ENCODE results near the gene WSCD1.

The WSCD1 gene

DNA sequence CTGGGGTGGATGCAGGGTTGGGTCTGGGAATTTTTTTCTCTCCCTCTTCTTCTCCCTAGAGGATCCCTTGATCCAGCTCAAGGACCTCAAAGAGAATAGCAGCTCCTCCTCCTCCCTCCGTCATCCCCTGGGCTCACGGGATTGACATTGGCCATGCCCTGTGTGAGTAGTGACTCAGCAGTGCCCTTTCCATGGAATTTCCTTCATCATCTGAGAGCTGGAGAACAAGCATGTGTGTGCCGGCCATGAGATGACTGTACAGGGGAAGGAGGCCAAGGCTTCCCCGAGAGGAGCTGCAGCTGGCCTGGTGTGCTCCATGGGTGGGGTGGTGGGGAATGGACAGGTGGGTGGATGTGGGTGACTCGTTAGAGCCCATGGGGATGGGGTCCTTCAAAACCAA is 8.9 kb upstream of the WSCD1 start:
- no peak for DNase-seq

DNA sequence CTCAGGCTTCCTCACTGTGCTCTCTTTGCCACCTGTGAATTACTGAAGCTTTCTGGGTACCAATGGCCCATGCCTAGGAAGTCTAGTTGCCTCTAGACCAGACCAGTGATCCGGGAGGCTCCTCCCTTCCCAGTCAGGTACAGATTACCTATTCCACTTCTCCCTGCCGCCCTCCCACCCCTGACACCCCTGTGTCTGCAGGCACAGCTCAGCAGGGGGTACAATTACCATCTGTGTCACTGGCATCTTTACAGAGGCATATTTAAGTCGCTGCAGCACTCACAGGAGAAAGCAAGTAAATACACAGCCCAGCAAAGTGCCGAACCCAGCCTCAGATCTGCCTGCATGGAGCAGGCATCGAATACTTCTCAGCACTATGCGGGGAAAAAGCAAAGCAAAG is 5.3 kb upstream of the WSCD1 start:
- no peak for DNase-seq

DNA sequence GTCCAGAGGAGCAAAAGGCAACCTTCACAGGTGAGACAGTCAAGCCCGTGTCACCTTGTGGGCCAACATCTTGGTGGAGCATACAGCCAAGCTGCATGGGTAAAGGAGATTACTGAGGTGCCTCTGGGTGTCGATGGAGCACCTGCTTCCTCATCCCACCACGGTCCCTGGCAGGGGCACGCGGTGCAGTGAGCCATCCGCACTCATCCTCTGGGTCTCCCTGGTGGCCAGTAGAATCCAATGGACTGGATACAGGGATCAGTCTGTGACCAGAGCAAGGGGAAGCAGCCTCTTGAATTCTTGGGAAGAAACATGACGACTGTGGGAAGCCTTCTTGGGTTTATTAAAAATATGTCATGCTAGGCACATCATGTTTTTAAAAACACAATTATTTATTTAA is 4.8 kb upstream of the WSCD1 start:
- DNase-seq, result no peak

DNA sequence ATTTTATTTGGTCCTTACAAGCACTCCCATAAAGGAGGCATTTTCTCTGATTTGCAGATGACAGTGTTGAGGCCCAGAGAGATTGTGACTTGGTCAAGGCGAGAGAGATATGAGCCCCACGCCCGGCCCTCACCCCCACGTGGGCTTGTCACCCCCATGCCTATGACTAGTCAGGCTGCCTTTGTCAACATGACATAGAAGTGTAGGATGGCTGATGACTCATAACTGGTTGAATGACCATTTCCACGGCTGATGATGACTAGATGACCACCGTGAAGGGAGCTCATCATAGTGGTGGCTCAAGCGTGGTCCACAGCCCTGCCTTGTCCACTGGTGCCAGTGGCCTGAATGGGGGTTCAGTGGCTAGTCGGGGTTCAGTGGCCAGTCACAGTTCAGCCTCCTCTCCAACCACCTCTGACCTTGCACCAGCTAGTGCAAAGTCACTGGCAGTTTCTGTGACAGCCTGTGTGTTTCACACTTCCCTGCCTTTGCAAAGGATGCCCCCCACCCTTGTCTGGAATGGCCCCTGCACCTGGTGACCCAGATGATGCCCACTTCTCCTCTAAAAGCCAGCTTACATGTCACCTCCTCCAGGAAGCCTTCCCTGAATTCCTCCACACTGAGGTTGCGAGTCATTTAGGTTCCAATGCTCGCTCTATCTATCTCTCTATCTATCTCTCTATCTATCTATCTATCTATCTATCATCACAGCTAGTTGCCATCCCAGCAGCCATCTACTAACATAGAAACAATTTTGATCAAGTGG is 3.8 kb upstream of the WSCD1 start:
- DNase-seq, result no peak

DNA sequence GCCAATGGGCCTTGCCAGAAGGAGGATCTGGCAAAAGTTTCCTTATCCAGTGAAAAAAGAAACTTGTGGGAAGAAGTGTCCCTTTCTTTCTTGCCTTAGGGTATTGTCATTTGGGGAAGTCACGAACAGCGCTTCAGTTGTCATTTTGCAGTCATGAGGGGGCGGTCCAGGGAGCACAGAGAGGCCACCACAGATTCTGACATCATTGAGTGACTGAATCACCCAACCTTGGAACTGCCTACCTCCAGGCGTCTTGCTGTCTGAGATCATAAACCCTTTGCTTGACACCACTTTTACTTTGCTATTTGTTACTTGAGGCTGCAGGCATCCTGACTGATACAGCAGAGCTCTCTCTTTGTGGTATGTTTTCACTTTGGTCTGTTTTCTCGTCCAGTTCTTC is 3.1 kb upstream of the WSCD1 start:
- DNase-seq, result no peak

DNA sequence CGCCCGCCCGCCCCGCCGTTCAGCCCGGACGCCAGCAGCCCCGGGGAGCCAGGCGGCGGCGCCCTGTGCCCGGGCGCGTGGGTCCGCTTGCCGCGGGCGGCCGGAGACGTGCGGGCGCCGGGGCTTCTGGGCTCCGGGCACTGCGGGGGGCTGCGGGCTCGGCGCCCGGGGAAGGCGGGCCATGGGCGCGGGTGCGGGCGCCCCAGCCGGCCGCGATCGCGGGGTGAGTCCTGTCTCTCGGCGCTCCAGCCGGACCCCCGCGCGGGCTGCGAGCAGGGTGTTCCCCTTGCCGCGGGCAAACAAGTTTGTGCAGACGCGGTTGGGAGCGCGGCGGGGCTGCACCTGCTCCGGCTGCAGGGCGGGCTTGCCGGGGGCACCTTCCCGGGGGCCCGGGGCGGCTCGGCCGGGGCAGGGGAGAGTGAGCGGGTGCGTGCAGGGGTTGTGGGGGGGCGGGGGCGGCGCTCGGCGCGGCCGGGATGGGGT is 292 bp downstream of the WSCD1 start:
- no peak for DNase-seq

DNA sequence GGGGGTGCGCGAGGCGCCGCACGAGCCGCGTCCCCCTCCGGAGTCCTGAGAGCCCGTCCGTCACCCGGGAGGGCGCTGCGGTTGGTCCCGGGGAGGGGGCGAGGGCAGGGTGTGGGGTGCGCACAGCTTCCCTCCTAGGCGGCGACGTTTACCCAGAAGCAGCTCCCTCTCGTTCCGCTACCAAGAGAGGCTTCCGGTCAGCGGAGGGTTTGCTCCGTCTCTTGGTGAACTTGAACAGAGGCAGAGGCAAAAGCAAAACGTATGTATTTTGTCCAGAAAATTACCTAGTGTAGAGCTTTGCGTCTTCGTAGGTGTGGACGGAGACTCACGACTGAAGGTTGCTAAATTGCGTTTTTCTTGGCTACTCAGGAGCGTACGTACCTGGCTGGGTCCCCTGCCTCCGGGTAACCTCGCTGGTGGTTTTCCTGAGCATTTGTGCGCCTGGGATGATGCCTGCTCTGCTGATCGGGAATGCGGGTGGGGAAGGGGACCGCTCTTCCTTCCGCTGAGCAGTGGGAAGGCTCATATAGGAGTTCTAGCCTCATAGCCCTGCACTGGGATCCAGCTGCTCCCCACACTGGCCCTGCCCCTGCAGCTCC is 833 bp downstream of the WSCD1 start:
- DNase-seq, result no peak

DNA sequence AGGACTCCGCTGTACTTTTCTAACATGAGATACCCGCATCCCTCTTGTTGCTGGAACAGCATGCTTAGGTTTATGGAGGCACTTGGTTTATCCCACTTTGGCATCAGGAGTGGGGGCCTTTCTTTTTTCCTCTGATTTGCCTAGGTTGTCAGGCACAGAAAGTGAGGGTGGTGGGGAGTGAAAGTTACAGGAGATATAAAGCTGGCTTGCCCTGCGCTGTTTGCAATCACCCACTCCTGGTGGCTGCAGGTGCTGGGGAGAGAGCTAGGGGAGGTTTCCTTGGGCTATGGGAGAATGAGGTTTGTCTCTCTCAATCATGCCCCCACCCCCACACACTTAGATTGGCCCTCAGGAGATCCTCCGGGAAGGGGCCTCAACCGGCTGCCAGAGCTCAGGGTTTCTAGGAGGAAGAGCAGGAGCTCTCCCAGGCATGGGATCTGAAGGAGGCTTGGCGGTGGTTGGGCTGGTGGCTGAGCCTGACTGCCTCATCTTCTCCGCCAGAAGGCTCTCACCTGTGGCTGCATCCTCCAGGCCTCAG is 1.4 kb downstream of the WSCD1 start:
- DNase-seq, result no peak

DNA sequence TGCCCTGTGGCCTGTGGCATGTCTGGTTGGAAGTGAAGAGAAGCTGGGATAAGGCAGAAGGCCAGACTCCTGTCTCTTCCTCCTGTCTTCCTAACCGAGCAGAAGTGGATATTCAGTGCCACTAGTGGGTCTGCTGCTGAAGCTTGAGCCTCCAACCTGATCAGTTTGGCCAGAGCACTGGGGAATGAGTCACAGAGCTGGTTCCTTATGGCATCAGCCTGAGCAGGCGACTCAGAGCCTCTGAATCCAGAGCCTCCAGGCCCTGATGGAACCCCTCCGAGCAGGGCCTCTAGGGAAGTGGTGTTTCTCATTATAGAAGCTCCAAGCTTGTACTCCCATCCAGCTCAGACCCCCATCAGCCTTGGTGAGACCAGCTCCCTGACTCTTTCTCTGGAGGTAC is 2.0 kb downstream of the WSCD1 start:
- DNase-seq, result no peak

DNA sequence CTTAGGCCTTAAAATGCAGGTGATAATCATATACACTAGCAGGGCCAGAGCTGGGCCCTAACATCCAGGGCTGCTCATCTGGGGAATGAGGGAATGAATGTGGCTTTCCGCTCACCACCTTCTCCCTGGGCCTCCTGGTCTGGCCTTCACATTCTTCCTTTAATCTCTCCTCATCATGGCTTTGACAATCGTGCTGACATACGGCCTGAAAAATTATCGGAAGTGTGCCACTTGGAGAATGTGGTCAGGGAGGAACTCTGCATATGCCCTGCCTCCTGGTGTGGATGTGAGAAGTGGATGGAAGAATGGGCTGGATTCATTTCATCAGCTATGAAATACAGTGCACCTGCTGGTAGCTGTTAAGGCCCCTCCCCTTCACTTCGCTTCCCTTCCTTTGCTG is 2.4 kb downstream of the WSCD1 start:
- no peak for DNase-seq

DNA sequence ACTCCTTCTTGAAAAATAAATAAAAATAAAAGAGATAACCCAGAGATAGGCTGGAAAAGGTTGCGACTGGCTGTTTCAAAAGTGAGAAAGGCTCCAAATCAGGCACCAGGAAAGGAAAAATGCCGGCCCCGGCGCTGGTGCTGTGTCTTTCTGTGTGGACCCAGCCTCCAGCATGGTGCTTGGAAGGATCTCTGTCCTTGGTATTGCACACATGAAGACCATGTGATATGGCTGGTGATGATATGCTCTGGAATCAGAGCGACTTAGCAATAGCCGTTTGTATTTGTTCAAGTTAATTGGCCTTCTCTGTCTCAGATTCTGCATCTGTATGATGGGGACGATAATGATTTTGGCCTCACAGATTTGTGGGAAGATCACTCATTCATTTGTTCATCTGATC is 3.4 kb downstream of the WSCD1 start:
- no peak for DNase-seq

DNA sequence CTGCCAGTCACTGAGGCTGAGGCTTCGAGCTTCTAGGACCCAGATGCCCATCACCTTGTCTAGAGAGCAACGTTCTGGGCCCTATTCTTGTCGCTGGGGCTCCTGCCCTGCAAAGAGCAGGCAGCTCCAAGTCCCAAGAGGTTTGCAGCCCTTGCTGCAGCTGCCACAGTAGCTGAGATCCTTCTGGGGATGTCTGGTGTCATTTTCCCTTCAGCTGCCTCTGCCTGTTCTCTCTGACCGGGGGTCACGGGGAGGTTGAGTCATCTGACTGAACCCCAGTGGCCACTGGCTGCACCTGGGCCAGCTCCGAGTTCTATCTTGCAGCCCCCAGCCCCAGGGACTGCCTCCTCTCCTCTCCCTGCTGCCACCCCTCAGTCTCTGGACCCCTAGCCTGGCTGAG is 4.9 kb downstream of the WSCD1 start:
- DNase-seq, result peak; percentile 80

DNA sequence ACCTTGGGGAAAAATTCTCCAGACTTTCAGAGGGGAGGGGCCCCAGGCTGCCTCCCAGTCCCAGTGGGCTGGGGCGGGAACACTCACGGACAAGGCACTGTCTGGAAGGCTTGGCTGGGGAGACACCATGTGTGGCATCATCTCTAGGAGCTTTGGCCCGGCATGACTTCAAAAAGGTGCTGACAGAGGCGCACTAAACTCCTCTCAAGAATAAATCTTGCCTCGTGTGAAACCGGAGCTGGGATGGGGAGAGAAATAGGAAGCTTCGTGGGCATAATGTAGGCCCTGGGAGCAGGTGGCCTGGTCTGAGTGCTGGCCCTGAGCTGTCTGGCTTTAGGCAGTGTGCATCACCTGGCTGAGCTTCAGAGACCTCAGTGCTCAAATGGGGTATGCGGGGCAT is 5.7 kb downstream of the WSCD1 start:
- DNase-seq, result no peak

DNA sequence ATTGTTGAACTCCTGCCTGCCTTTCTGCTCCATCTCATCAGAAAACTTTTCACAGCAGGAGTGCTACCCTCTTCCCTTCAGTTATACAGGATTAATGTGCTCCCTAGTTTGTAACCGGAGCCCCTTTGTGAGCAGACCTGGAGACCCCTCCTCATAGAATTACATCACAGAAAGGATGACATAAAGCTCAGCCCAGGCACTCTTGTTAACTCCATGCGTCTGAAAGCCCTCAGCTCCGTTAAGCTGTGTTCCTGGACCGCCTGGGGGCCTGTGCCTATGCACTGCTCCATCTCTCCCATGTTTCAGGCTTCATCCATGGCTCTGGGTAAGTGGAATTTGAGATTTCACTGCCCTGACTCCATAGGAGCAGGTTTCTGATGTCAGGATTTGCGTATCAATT is 7.6 kb downstream of the WSCD1 start:
- no peak for DNase-seq

DNA sequence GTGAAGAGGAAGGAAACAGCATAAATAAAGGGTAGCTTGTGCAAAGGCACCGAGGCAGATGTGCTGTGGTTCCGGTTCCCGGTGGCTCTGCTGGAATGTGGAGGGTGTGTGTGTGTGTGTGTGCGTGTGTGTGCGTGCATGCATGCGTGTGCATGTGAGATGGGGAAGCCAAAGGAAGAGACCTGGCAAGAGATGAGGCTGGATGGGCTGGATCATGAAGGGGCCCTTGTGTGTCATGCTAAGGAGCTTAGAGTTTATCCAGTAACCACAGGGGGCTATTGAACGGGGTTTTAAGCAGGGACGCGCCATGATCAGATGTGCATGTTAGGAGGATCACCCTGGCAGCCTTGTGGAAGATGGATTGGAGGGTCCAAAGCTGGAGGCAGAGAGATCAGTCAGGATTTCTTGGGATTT is 8.3 kb downstream of the WSCD1 start:
- DNase-seq, result no peak

DNA sequence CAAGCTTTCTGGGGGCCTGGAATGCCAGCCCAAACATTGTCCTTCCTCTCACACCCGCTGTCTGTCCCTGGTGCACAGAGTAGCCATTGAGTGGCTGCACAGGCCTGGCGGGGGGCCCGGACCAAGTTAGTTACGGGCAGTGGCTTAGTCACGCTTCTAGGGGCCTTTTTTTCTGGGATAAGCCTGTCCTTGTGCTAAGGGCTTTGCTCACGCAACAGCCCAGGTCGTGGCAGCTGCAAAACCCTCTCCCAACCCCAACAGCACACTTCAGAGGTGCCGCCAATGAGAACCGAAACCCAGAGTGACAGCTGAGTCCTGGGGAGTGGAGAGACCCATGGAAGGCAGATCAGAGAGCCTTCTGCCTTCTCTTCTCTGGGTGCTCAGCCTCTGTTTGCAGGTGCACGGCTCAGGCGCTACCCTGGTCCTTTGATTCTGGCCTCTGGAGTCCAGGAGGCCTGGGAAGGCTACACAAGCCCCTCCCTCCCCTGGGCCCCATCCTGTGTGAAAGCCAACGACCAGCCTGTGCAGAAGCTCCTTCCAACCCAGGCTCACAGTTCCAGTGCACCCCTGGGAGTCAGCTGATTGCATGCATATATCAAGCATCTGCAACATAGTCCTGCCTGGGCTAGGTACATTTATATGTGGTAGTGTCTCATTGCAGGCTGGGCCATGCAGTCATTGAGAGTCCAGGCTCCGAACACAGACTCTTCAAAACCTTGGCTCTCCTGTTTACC is 9.1 kb downstream of the WSCD1 start:
- DNase-seq, result peak; percentile 84

DNA sequence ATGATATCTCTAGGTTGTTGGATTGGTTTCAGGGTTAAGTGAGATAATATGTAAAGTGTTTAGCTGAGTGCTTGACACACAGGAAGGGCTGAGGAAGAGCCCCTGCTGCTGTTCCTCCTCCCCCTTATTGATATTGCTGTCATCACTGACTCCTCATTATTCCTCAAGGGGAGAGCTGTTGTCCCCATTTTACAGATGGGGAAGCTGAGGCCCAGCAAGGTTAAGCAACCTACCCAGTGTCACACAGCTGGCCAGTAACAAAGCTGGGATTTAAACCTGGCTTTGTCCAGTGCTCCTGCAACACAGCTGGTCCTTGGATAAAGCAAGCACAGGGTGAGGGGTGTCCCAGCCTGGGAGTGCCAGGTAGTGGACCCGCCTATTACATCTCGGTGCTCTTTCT is 9.8 kb downstream of the WSCD1 start:
- no peak for DNase-seq

DNA sequence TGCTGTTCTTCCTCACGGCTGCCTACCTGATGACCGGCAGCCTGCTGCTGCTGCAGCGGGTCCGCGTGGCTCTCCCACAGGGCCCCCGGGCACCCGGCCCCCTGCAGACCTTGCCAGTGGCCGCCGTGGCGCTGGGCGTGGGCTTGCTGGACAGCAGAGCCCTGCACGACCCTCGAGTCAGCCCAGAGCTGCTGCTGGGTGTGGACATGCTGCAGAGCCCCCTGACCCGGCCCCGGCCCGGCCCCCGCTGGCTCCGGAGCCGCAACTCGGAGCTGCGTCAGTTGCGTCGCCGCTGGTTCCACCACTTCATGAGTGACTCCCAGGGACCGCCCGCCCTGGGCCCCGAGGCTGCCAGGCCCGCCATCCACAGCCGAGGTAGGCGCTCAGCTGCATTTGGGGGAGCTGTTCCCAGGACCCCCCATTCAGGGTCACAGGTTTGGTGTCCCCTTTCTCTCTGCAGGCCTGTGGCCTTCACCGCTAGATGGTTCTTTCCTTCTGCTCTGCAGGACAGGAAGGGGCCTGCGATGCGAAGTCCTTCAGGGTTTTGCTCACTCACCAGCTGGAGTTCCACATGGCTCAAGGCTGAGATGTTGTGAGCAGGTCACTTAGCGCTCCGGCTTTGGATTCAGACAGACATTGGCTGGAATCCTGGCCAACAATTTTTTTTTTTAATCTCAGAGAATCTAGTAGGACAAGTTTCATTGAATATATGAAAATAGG is 10.7 kb downstream of the WSCD1 start:
- DNase-seq, result no peak

DNA sequence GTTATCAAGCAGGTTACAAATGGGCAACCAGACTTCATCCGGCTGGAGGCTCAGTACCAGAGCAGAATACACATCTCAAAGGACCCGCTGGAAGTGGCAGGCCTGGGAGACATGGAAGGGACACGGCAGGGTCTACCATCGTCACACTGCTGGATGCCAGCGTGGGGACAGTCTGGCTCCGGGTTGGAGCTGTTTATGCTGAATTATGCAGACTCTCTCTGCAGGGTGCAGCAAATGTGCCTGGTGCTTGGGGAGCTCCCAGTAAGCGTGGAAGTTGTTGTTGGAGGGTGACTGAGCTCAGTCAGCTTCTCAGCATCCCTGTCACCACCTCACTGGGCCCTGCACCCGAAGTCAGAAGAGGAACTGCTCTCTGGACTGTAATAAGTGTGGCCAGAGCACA is 12.2 kb downstream of the WSCD1 start:
- DNase-seq, result no peak

DNA sequence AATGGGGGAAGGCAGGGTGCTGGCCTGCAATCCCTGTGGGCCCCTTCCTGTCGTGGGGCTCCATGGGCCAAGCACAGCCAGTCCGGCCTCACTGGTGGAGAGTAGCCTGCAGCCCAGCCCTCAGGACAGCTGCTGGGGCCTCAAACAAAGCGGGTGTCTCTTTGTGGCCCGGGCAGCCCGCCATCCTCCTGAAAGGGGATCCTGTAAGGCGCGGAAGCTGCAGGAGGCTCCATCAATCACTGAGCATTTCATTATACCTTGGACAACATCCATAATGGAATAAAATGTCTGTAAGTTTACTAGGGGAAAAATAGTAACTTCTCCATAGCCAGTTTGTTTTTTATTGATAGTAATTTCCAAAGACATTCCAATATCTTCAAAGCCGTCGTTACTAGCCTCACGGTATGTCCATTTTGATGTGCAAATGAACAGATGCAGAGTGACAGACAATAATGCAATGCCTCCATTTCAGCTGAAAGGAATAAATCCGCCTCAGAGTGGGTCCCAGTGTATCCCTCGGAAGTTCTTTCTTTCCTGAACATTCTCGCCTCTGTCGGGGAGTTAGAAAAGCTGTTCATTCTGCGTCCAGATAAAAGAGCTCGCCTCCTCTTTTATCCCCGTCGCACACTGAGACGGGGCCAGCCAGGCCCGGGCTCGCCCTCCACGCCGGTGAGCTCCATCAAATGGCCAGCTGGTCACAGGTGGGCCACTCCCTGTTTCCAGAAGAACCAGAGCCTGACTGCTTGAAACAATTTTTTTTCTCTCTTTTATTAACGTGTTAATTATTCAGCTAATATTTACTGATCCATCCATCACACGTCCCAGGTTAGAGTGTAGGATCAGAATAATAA is 14.4 kb downstream of the WSCD1 start:
- peak; percentile 82 for DNase-seq

DNA sequence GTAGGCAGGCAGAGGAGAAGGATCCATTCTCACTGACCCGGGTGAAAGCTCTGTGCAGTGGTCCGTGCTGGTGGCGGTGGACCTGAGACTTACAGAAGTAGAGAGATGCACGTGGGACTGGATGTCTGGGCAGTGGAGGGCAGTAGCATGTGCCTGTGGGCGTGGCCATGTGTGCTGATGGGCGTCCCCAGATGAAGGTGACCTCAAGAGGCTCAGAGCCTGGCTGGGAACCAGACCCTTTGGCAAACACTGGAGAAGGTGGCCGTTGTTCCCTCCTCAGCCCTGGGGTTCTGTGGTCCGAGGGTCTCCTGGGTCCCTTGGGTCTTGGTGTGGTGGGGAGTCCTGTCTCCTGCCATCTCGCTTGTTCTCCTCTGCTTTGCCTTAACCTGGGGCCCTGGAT is 15.6 kb downstream of the WSCD1 start:
- DNase-seq, result no peak
